Adrenal gland (tissue), 12 donors: ENCODE measurements around the gene APH1A. TPM values are rescaled to one million over a fixed set of nuclear protein-coding genes. Genes with fewer than 3 reads are reported as not detected.
"Not testable (repeated sequence)": the region's sequence is repeated elsewhere in the genome, so short reads cannot be mapped to it uniquely, and the experiment has no call there.

Experiments
- DNase-seq, 7 donors: peaks; one replicate each; pipeline ENCODE4 v3.0.0-alpha.2; 2019 to 2020
- H3K27ac ChIP-seq, 5 donors: fragments of 200-600 bp; sonication (generic) in 4 of 5; 1 replicate in 3 of 5; 2 replicates in 2 of 5; pipeline versions ENCODE4 v1.5.1 to v1.8.0; 2016 to 2020; ENCODE audit warnings: mild to moderate bottlenecking in 1 of 5
- H3K27me3 ChIP-seq: fragments of 200-600 bp; 2 replicates; pipeline ENCODE4 v1.8.0; 2021
- H3K36me3 ChIP-seq, 2 donors: fragments of 200-600 bp; replicated peaks in 1 of 2; 1 replicate in 1 of 2; 2 replicates in 1 of 2; pipeline versions ENCODE4 v1.5.1 to v1.8.0; 2018 to 2022
- H3K4me1 ChIP-seq, 2 donors: fragments of 200-600 bp; replicated peaks in 1 of 2; 1 replicate in 1 of 2; 2 replicates in 1 of 2; pipeline versions ENCODE4 v1.5.1 to v1.8.0; 2018 to 2021
- H3K4me3 ChIP-seq, 4 donors: fragments of 200-600 bp; sonication (generic) in 3 of 4; one replicate each; pipeline ENCODE4 v1.5.1; 2016 to 2018
- H3K9me3 ChIP-seq, 3 donors: fragments of 200-600 bp; sonication (generic) in 1 of 3; replicated peaks in 1 of 3; 1 replicate in 2 of 3; 2 replicates in 1 of 3; pipeline versions ENCODE4 v1.5.1 to v1.8.0; 2016 to 2021
- POLR2A ChIP-seq, 2 donors: fragments of 450-650 bp; IDR thresholded peaks; one replicate each; pipeline ENCODE4 v1.6.1; 2017; ENCODE audit warnings: antibody characterized with exemption in 2 of 2, mild to moderate bottlenecking in 2 of 2, moderate library complexity in 1 of 2
- WGBS, 4 donors: extraction: QIAGEN DNeasy Blood & Tissue Kit in 2 of 4; methylation state at CpG; one replicate each; pipeline versions ENCODE4 v1.1.5 to v1.1.7; 2013 to 2017; 5-methylcytosine and 5-hydroxymethylcytosine counted together
- intact Hi-C, 2 donors: fragments of 100-400 bp; cut with DNase I; formaldehyde crosslinking; loops; one replicate each; pipeline versions ENCODE4 v1.14.1 to v1.15.0; 2022 to 2023
- polyA plus RNA-seq, 3 donors: library from polyadenylated mRNA; stranded (reverse); fragments of 200-250 nt in 2 of 3; fragments of 350-450 nt in 1 of 3; fragmentation: Illumina TruSeq in 1 of 3; extraction: RNeasy Lipid Tissue Mini Kit (QIAGEN cat#74804) in 1 of 3; gene quantifications; one replicate each; pipeline ENCODE4 v1.2.3, GENCODE V29; 2013 to 2014
- total RNA-seq, 9 donors: library from RNA; depleted of rRNA in 4 of 9; stranded (reverse); fragments of >200 nt in 4 of 9; fragments of 120-200 nt in 1 of 9; fragmentation: NEBNext Ultra II Directional in 1 of 9; extraction: Animal tissue kit (Norgen Biotek cat#: 25700) in 1 of 9; gene quantifications; one replicate each; pipeline versions ENCODE4 v1.1.0 to v1.2.4, GENCODE V29; 2013 to 2023
- TF ChIP-seq, protein P1 (sequence below), 6 experiments: fragments of 450-650 bp in 4 of 6; fragments of 200-600 bp in 2 of 6; sonication (generic) in 1 of 6; IDR thresholded peaks; 1 replicate in 5 of 6; 2 replicates in 1 of 6; pipeline versions ENCODE4 v1.5.1 to v1.8.0; 2016 to 2021; ENCODE audit warnings: antibody characterized with exemption in 6 of 6, mild to moderate bottlenecking in 2 of 6, moderate library complexity in 1 of 6
- donor health status: healthy with polysubstance abuse.
- donor health status: Bipolar disorder and iron deficiency.
- donor health status: DM: yes; HTN: yes; CAD: no.
- donor health status: DM: no; HTN: no; CAD: no.
- donor health status: DM: no; HTN: no; CAD: no.
- donor health status: DM: yes; HTN: yes; CAD: no.

Gene APH1A
- total and polyA plus RNA-seq, 12 donors = 59.4 to 179 (median 114) TPM

GRCh38 chr1:150243003-150243402 is 25.8 kb downstream of the APH1A start:
- WGBS, 4 donors = 95 to 98% (median 96%) methylated on average over 3 of the region's 3 CpGs

GRCh38 chr1:150237746-150238145 is 31.1 kb downstream of the APH1A start:
- Histone ChIP-seq H3K27me3 (no peaks in the 10 kb centered on the region), H3K27ac (no peak overlapping the region), H3K36me3 (no peaks in the 10 kb centered on the region), H3K4me1 (peaks cover 4 to 17% of the 10 kb centered on the region in 2 donors), H3K9me3 (no peaks in the 10 kb centered on the region), H3K4me3 (no peak overlapping the region)
- TF ChIP-seq, protein P1, sequence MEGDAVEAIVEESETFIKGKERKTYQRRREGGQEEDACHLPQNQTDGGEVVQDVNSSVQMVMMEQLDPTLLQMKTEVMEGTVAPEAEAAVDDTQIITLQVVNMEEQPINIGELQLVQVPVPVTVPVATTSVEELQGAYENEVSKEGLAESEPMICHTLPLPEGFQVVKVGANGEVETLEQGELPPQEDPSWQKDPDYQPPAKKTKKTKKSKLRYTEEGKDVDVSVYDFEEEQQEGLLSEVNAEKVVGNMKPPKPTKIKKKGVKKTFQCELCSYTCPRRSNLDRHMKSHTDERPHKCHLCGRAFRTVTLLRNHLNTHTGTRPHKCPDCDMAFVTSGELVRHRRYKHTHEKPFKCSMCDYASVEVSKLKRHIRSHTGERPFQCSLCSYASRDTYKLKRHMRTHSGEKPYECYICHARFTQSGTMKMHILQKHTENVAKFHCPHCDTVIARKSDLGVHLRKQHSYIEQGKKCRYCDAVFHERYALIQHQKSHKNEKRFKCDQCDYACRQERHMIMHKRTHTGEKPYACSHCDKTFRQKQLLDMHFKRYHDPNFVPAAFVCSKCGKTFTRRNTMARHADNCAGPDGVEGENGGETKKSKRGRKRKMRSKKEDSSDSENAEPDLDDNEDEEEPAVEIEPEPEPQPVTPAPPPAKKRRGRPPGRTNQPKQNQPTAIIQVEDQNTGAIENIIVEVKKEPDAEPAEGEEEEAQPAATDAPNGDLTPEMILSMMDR (IDR thresholded peaks at IDR 0.05) = no peak
- no peak for TF ChIP-seq POLR2A (IDR thresholded peaks at IDR 0.05)
- peak in 2 of 7 donors; percentile 25 to 52 for DNase-seq
- WGBS, 4 donors = 92 to 95% (median 94%) methylated on average over 20 to 21 of the region's 21 CpGs
- intact Hi-C loops = no loop called here

More at GRCh38 chr1:150243003-150243402, 25.8 kb downstream of the APH1A start:
- TF ChIP-seq, protein P1 (IDR thresholded peaks at IDR 0.05) = no peak
- TF ChIP-seq POLR2A (IDR thresholded peaks at IDR 0.05) = no peak
- H3K9me3 ChIP-seq = no peaks in the 10 kb centered on the region
- H3K36me3 ChIP-seq = no peaks in the 10 kb centered on the region
- no peak overlapping the region for H3K27ac ChIP-seq
- peak in 2 of 7 donors; percentile 3 to 36 for DNase-seq
- no peak overlapping the region for H3K4me3 ChIP-seq
- H3K27me3 ChIP-seq = no peaks in the 10 kb centered on the region
- intact Hi-C loops = no loop called here
- H3K4me1 ChIP-seq = no peaks in the 10 kb centered on the region

- intact Hi-C loops = not testable (repeated sequence)
Observed at GRCh38 chr1:150237176-150237575, 31.6 kb downstream of the APH1A start.

GRCh38 chr1:150236614-150237100 is 32.2 kb downstream of the APH1A start:
- WGBS, 4 donors = 28 to 34% (median 29%) methylated on average over 10 of the region's 10 CpGs
- H3K36me3 ChIP-seq = no peaks in the 10 kb centered on the region
- intact Hi-C loops = no loop called here
- no peaks in the 10 kb centered on the region for H3K9me3 ChIP-seq
- peak in 1 of 7 donors; percentile 48 for DNase-seq
- peaks cover 4 to 17% of the 10 kb centered on the region in 2 donors for H3K4me1 ChIP-seq
- peak overlapping the region in 2 of 5 donors; percentile 20 to 45 for H3K27ac ChIP-seq
- H3K27me3 ChIP-seq = no peaks in the 10 kb centered on the region
- peak overlapping the region in 2 of 4 donors; percentile 19 to 70 for H3K4me3 ChIP-seq
- TF ChIP-seq, protein P1 (IDR thresholded peaks at IDR 0.05) = no peak
- TF ChIP-seq POLR2A (IDR thresholded peaks at IDR 0.05) = no peak

More at GRCh38 chr1:150237176-150237575, 31.6 kb downstream of the APH1A start:
- H3K27me3 ChIP-seq, H3K9me3 ChIP-seq, H3K4me3 ChIP-seq, H3K27ac ChIP-seq, H3K36me3 ChIP-seq: not testable (repeated sequence)
- H3K4me1 ChIP-seq = peaks cover 4 to 17% of the 10 kb centered on the region in 2 donors
- peak in 2 of 7 donors; percentile 20 to 54 for DNase-seq
- 88 to 96% (median 93%) methylated on average over 13 of the region's 13 CpGs for WGBS, 4 donors
